ENCODE measurements around the gene ATG10.
A peak's percentile ranks its signal among the peaks of the same experiment; 100 is the strongest.

The ATG10 gene

DNA sequence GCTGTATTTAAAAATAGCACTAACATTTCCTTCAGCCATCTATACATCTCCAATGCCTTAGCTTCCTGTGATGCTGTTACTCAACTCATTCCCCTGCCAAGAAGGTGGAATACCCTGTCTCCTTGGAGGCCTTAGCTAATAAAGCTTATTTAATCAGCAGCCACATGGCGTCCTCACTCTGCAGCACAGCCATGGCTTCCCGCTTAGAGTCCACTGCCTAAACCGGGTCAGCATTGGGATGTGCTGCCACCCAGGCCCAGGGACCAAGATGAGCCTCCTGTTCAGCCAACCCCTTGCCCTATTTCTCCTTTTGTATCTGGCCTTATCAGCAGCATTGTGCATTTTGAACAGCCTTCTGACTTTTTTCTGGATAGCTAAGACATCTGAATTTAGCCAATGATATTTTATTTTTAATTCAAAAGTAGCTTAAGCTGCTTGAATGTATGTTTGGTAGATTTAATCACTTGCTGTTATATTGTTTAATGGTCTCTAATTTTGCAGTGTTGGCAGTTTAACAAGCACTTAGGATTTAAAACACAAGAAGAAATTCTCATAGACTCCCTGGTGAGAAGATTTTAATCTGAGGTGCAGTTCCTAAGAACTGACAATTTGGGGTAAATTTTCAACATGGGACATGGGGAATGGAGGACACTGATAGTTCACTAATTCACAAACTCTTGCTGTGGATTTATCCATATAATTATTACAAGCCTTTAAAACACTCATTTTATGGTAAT, 193.3 kb downstream of the ATG10 start:
- Histone ChIP-seq H3K9me3 (no peaks in the 10 kb centered on the region), H3K4me1 (peaks cover 0 to 24% (median 14%) of the 10 kb centered on the region in 4 donors), H3K27me3 (no peaks in the 10 kb centered on the region), H3K4me3 (no peak overlapping the region), H3K36me3 (no peaks in the 10 kb centered on the region), H3K27ac (peak overlapping the region in 1 of 2 donors; percentile 3)
- DNase-seq: no peak
- intact Hi-C loops (cut with DNase I; ENCODE audit: low total_unique reads): loop anchor here (2.0 to 10.0 kb wide), 2 partner anchors 310 to 656 kb away; no protein-coding TSS in a partner anchor
- TF ChIP-seq, protein P1, sequence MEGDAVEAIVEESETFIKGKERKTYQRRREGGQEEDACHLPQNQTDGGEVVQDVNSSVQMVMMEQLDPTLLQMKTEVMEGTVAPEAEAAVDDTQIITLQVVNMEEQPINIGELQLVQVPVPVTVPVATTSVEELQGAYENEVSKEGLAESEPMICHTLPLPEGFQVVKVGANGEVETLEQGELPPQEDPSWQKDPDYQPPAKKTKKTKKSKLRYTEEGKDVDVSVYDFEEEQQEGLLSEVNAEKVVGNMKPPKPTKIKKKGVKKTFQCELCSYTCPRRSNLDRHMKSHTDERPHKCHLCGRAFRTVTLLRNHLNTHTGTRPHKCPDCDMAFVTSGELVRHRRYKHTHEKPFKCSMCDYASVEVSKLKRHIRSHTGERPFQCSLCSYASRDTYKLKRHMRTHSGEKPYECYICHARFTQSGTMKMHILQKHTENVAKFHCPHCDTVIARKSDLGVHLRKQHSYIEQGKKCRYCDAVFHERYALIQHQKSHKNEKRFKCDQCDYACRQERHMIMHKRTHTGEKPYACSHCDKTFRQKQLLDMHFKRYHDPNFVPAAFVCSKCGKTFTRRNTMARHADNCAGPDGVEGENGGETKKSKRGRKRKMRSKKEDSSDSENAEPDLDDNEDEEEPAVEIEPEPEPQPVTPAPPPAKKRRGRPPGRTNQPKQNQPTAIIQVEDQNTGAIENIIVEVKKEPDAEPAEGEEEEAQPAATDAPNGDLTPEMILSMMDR (IDR thresholded peaks at IDR 0.05): no peak

DNA sequence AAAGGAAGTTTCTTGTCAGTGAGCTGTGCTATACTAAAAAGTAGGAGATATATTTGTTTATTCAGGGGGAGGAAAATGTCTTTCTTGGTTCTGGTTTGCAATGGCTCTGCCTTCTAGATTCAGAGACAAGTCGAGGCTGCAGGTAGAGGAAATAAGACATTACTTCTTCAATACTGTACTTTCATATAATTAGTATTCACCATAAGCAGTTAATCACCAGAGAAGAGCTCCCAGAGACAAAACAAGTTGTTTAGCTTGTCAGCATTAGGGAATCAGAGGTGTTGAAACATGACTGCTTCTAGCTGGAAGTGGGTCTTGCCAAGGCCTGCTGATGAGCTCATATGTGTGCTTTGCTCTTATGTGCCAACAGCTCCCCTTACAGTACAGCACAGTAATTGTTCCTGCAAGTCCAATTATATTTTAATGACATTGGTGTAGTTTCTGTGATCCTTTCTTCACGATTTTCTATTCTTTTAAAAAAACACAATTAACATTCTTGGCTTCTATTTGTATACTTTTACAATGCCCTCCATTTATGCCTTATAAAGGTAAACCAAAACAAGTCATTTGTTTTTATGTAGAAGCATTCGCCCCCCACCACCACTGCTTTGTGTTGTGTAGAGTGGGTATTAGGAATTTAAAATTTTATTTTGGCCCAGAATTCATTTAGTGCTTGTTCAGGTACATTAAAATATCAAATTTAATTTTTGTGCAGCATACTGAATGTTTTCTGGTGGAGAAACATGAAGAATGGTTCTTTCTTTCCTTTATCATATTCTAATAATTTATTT, 194.1 kb downstream of the ATG10 start:
- intact Hi-C loops (cut with DNase I; ENCODE audit: low total_unique reads): loop anchor here (2.0 to 10.0 kb wide), 2 partner anchors 311 to 657 kb away; no protein-coding TSS in a partner anchor
- H3K27ac ChIP-seq: peak overlapping the region in 1 of 2 donors; percentile 3
- no peaks in the 10 kb centered on the region for H3K9me3 ChIP-seq
- TF ChIP-seq, protein P1 (IDR thresholded peaks at IDR 0.05): peak; percentile 77 to 83
- H3K4me1 ChIP-seq: peaks cover 0 to 24% (median 14%) of the 10 kb centered on the region in 4 donors
- no peaks in the 10 kb centered on the region for H3K27me3 ChIP-seq
- peak; percentile 82 to 84 for DNase-seq
- no peaks in the 10 kb centered on the region for H3K36me3 ChIP-seq
- no peak overlapping the region for H3K4me3 ChIP-seq

DNA sequence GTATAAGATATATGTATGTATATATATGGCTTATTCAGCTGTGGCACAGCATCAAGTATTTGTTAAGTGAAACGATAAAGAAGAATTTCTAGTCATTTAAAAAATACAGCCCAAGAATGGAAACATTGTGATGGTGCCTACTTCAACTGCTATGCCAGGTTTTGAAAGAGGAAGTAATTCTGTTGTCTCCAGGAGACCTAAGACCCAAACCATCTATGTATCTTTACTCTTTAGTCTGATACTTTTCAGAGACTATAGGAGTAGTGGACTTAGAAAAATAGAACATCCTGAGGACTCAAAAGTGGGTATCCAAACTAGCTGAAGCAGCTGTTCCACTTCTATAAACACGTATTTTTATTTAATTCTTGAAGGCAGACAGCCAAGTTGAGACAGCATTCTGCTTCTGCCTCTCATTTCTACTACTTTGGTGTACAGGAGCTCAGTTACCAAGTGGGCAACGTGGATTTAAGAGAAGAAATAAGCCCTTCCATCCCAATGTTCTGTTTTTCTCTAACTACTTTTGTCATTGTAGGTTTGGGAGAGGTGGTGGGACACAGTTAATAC, 195.6 kb downstream of the ATG10 start:
- Histone ChIP-seq H3K36me3 (no peaks in the 10 kb centered on the region), H3K4me3 (no peak overlapping the region), H3K27me3 (no peaks in the 10 kb centered on the region), H3K9me3 (no peaks in the 10 kb centered on the region), H3K4me1 (peaks cover 0 to 24% (median 14%) of the 10 kb centered on the region in 4 donors), H3K27ac (no peak overlapping the region)
- DNase-seq: no peak
- intact Hi-C loops (cut with DNase I; ENCODE audit: low total_unique reads): loop anchor here (10.0 kb wide), 1 partner anchor 313 kb away; no protein-coding TSS in a partner anchor
- TF ChIP-seq, protein P1 (IDR thresholded peaks at IDR 0.05): no peak

DNA sequence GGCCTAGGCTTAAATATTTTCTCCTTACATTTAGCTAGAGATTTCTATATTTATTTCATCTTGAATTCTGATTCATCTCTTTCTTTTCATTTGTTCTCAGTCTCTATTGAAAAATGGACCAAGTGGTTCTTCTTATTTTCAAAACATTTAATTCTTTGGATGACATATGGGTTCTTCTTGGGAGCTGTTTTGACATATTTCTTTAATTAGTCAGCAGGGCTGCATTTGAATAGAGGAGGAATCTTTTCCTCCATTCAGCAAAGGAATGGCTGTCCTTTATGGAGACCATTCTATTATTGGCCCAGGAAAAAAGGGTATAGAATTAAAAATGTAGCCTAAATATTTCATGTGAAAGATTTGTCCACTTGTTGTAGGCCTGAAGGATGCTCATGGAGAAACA, 196.5 kb downstream of the ATG10 start:
- Histone ChIP-seq H3K27me3 (no peaks in the 10 kb centered on the region), H3K27ac (no peak overlapping the region), H3K4me3 (no peak overlapping the region), H3K36me3 (no peaks in the 10 kb centered on the region), H3K4me1 (peaks cover 0 to 24% (median 14%) of the 10 kb centered on the region in 4 donors), H3K9me3 (no peaks in the 10 kb centered on the region)
- intact Hi-C loops (cut with DNase I; ENCODE audit: low total_unique reads): loop anchor here (10.0 kb wide), 1 partner anchor 313 kb away; no protein-coding TSS in a partner anchor
- TF ChIP-seq, protein P1 (IDR thresholded peaks at IDR 0.05): no peak
- DNase-seq: no peak

DNA sequence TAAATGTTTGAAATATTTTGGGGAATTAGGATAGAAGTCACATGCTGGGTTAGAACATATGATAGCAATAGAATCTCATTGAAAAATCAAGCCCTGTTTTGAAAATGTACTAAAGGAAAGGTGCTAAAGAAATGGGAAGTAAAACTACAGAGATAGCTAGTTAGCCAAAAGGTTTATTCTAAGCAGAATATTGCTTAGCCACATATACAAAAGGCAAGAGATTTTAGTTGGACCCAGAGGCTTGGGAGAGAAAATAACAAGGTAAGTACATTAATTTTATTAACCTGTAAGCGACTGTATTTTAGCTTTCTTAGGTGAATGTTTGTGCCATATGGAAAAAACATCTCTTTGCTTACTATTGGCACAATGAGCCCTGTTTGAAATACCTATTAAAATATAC, 198.1 kb downstream of the ATG10 start:
- TF ChIP-seq, protein P1 (IDR thresholded peaks at IDR 0.05): no peak
- intact Hi-C loops (cut with DNase I; ENCODE audit: low total_unique reads): loop anchor here (10.0 kb wide), 1 partner anchor 315 kb away; no protein-coding TSS in a partner anchor
- H3K27ac ChIP-seq: no peak overlapping the region
- H3K4me1 ChIP-seq: peaks cover 0 to 13% (median 6%) of the 10 kb centered on the region in 4 donors
- no peak for DNase-seq
- no peaks in the 10 kb centered on the region for H3K27me3 ChIP-seq
- no peaks in the 10 kb centered on the region for H3K9me3 ChIP-seq
- H3K4me3 ChIP-seq: no peak overlapping the region
- H3K36me3 ChIP-seq: no peaks in the 10 kb centered on the region

All from tibial artery (tissue), 4 donors.